Mucosa of descending colon (tissue), 3 donors: ENCODE measurements around the gene CA5A. TPM values are rescaled to one million over a fixed set of nuclear protein-coding genes. Genes with fewer than 3 reads are reported as not detected.

Experiments
- ATAC-seq: fragments of 200-7000 bp; cut with Tn5 transposase; one replicate; pipeline ENCODE4 v1.9.1; 2020; ENCODE audit warnings: mild to moderate bottlenecking, moderate library complexity
- DNase-seq, 3 donors: peaks; one replicate each; pipeline ENCODE4 v3.0.0-alpha.2; 2020
- H3K36me3 ChIP-seq: fragments of 200-600 bp; one replicate; pipeline ENCODE4 v1.8.0; 2021; ENCODE audit warnings: low read depth, mild to moderate bottlenecking
- H3K4me1 ChIP-seq: fragments of 200-600 bp; one replicate; pipeline ENCODE4 v1.8.0; 2021; ENCODE audit warnings: low read depth, mild to moderate bottlenecking
- H3K4me3 ChIP-seq: fragments of 200-600 bp; one replicate; pipeline ENCODE4 v1.8.0; 2021; ENCODE audit warnings: mild to moderate bottlenecking
- H3K9me3 ChIP-seq: fragments of 200-600 bp; one replicate; pipeline ENCODE4 v1.8.0; 2021; ENCODE audit warnings: mild to moderate bottlenecking
- CTCF ChIP-seq: fragments of 200-600 bp; IDR thresholded peaks from one replicate; pipeline ENCODE4 v1.8.0; 2022; ENCODE audit warnings: antibody characterized with exemption, mild to moderate bottlenecking
- intact Hi-C, 2 donors: fragments of 100-400 bp; cut with DNase I in 1 of 2; cut with micrococcal nuclease in 1 of 2; formaldehyde crosslinking; loops; one replicate each; pipeline versions ENCODE4 v1.11.0 to v1.11.1; 2022; cut with DNase I, micrococcal nuclease
- total RNA-seq, 3 donors: library from RNA; stranded (reverse); fragmentation: NEBNext Ultra II Directional in 2 of 3; extraction: Animal tissue kit (Norgen Biotek cat#: 25700) in 2 of 3; gene quantifications; one replicate each; pipeline versions ENCODE4 v1.2.1 to v1.2.4, GENCODE V29; 2021 to 2023
- donor health status: DM: no; HTN: no; CAD: no; lungs with moderate emphysema.
- donor health status: DM: no; HTN: no; CAD: no.
- donor health status: DM: no; HTN: yes; CAD: no.

The CA5A gene
- total RNA-seq, 3 donors from 2014 or later, result 0.05 to 0.25 TPM; not detected in 1

GRCh38 chr16:87970186-87970585 is 33.9 kb upstream of the CA5A start:
- Histone ChIP-seq H3K4me3 (no peak overlapping the region), H3K4me1 (peaks cover 15% of the 10 kb centered on the region), H3K36me3 (no peaks in the 10 kb centered on the region), H3K9me3 (peaks cover 19% of the 10 kb centered on the region)
- TF ChIP-seq CTCF, result no peak
- intact Hi-C loops, result no loop called here
- no peak for DNase-seq
- no peak for ATAC-seq

GRCh38 chr16:87968541-87968940 is 32.2 kb upstream of the CA5A start:
- no peak overlapping the region for H3K4me3 ChIP-seq
- intact Hi-C loops, result no loop called here
- peaks cover 19% of the 10 kb centered on the region for H3K9me3 ChIP-seq
- H3K4me1 ChIP-seq, result peaks cover 15% of the 10 kb centered on the region
- TF ChIP-seq CTCF, result no peak
- H3K36me3 ChIP-seq, result no peaks in the 10 kb centered on the region
- DNase-seq (no peak), ATAC-seq (no peak)

- ATAC-seq (peak; percentile 82), DNase-seq (peak in 2 of 3 donors; percentile 56 to 64)
- peaks cover 10% of the 10 kb centered on the region for H3K9me3 ChIP-seq
- no peaks in the 10 kb centered on the region for H3K36me3 ChIP-seq
- peaks cover 15% of the 10 kb centered on the region for H3K4me1 ChIP-seq
- no peak overlapping the region for H3K4me3 ChIP-seq
- intact Hi-C loops, result no loop called here
- no peak for TF ChIP-seq CTCF
Measured at GRCh38 chr16:87966685-87967185, 30.4 kb upstream of the CA5A start.

- no peak overlapping the region for H3K4me3 ChIP-seq
Measured at GRCh38 chr16:87966064-87966645, 29.8 kb upstream of the CA5A start.

GRCh38 chr16:87965417-87965816 is 29.1 kb upstream of the CA5A start:
- no peaks in the 10 kb centered on the region for H3K9me3 ChIP-seq
- intact Hi-C loops, result no loop called here
- ATAC-seq, result no peak
- TF ChIP-seq CTCF, result no peak
- no peak for DNase-seq
- H3K36me3 ChIP-seq, result no peaks in the 10 kb centered on the region
- H3K4me1 ChIP-seq, result peaks cover 15% of the 10 kb centered on the region
- no peak overlapping the region for H3K4me3 ChIP-seq

More at GRCh38 chr16:87966064-87966645, 29.8 kb upstream of the CA5A start:
- H3K9me3 ChIP-seq, result peaks cover 4% of the 10 kb centered on the region
- DNase-seq (no peak), ATAC-seq (peak; percentile 35)
- no peak for TF ChIP-seq CTCF
- H3K36me3 ChIP-seq, result no peaks in the 10 kb centered on the region
- H3K4me1 ChIP-seq, result peaks cover 15% of the 10 kb centered on the region
- intact Hi-C loops, result no loop called here
